Panc1 (cell line): Measurements from ENCODE around the gene AKAP6. TPM values are rescaled to one million over a fixed set of nuclear protein-coding genes. Genes with fewer than 3 reads are reported as not detected.

Source experiments
- ATAC-seq: fragments of 200-7000 bp; cut with Tn5 transposase; 2 replicates; pipeline ENCODE4 v1.9.1; 2020; ENCODE audit warnings: mild to moderate bottlenecking, moderate library complexity
- BruUV-seq: library from RNA; stranded (reverse); fragments of 400-500 nt; replicated peaks from 2 replicates; lab custom pipeline; 2021; lab: Mats Ljungman, UMichigan
- CTCF ChIA-PET: fragments of 300-600 bp; sonication (Branson Sonifier 250); formaldehyde crosslinking; loops from one replicate; lab custom pipeline; 2022; ENCODE audit warnings: antibody characterized with exemption; lab: Charles Lee
- POLR2A ChIA-PET: fragments of 300-600 bp; sonication (Branson Sonifier 250); formaldehyde crosslinking; loops from one replicate; lab custom pipeline; 2022; ENCODE audit warnings: antibody characterized with exemption; lab: Charles Lee
- DNase-seq: peaks from one replicate; pipeline ENCODE4 v3.0.0-alpha.2; 2010; ENCODE audit warnings: low read depth, low spot score
- H3K27ac ChIP-seq: 2 replicates; pipeline ENCODE4 v1.5.1; 2011; ENCODE audit warnings: mild to moderate bottlenecking, low read length, inconsistent platforms
- H3K27me3 ChIP-seq: fragments of 200-500 bp; sonication (Bioruptor generic); 2 replicates; pipeline ENCODE4 v1.6.0; 2014; ENCODE audit warnings: low read length, inconsistent platforms; ENCODE audit not compliant: control insufficient read depth, insufficient read depth
- H3K36me3 ChIP-seq: fragments of 200-500 bp; sonication (Bioruptor generic); 2 replicates; pipeline ENCODE4 v1.5.1; 2014; ENCODE audit warnings: inconsistent platforms, mild to moderate bottlenecking, low read length, moderate library complexity; ENCODE audit not compliant: control insufficient read depth, insufficient read depth
- H3K4me1 ChIP-seq: 2 replicates; pipeline ENCODE4 v1.5.1; 2011; ENCODE audit warnings: inconsistent platforms, mild to moderate bottlenecking, low read length, moderate library complexity; ENCODE audit not compliant: control insufficient read depth, insufficient read depth
- H3K4me3 ChIP-seq, 2 experiments: 2 replicates each; pipeline ENCODE4 v1.5.1; 2011 to 2012; ENCODE audit warnings: low read depth in 2 of 2, low read length in 2 of 2, mild to moderate bottlenecking in 2 of 2, inconsistent platforms in 1 of 2, moderate library complexity in 1 of 2
- H3K9me3 ChIP-seq: fragments of 200-500 bp; sonication (Bioruptor generic); 2 replicates; pipeline ENCODE4 v1.5.1; 2014; ENCODE audit warnings: low read depth, mild to moderate bottlenecking, inconsistent platforms, low read length, moderate library complexity; ENCODE audit not compliant: control insufficient read depth, insufficient read depth
- CTCF ChIP-seq: fragments of 450-650 bp; IDR thresholded peaks from 2 replicates; pipeline ENCODE4 v1.5.1; 2017; ENCODE audit warnings: mild to moderate bottlenecking
- POLR2AphosphoS5 ChIP-seq: IDR thresholded peaks from 2 replicates; pipeline ENCODE4 v1.6.1; 2012; ENCODE audit warnings: mild to moderate bottlenecking, low read depth, low read length, moderate library complexity
- REST ChIP-seq, 2 experiments: IDR thresholded peaks; 2 replicates each; pipeline ENCODE4 v1.6.1; 2011 to 2012; ENCODE audit warnings: low read depth in 2 of 2, control low read depth in 1 of 2, low read length in 1 of 2, mild to moderate bottlenecking in 1 of 2, moderate library complexity in 1 of 2; ENCODE audit not compliant: insufficient read depth in 1 of 2
- SIN3A ChIP-seq: IDR thresholded peaks from 2 replicates; pipeline ENCODE4 v1.6.1; 2012; ENCODE audit warnings: low read depth, mild to moderate bottlenecking, low read length, moderate library complexity, borderline replicate concordance; ENCODE audit not compliant: insufficient read depth
- TCF7L2 ChIP-seq: IDR thresholded peaks from 2 replicates; pipeline ENCODE4 v1.6.1; 2011; ENCODE audit warnings: mild to moderate bottlenecking, low read depth, low read length, inconsistent platforms
- in situ Hi-C: cut with HindIII; loops from 2 replicates; pipeline ENCODE4 v1.10.0; 2016; ENCODE audit warnings: low sequenced_read_pairs, low pct_unique_long_range_greater_than_20kb
- intact Hi-C: fragments of 100-400 bp; cut with micrococcal nuclease; formaldehyde crosslinking; loops from one replicate; pipeline ENCODE4 v1.10.0; 2022; ENCODE audit not compliant: unreplicated experiment
- total RNA-seq: library from RNA; stranded (reverse); gene quantifications from one replicate; pipeline ENCODE4 v1.2.1, GENCODE V29; 2021; ENCODE audit not compliant: unreplicated experiment

Gene AKAP6
- total RNA-seq, 1 experiment from 2014 or later, result 0.82 TPM

GRCh38 chr14:32397861-32398640 lies 69.0 kb downstream of the AKAP6 start:
- TF ChIP-seq SIN3A (no peak), TCF7L2 (no peak), REST (IDR thresholded peaks at IDR 0.05; ENCODE audit: insufficient read depth in 1 of 2, low read depth in 2 of 2, low read length in 1 of 2) (no peak), POLR2AphosphoS5 (no peak), CTCF (no peak)
- no peak overlapping the region for H3K27ac ChIP-seq
- no peaks in the 10 kb centered on the region for H3K4me1 ChIP-seq
- no peaks in the 10 kb centered on the region for H3K36me3 ChIP-seq
- H3K4me3 ChIP-seq, result no peak overlapping the region
- DNase-seq, result no peak
- BruUV-seq, result no TSS peak
- ChIA-PET CTCF (no interaction called here), POLR2A (no interaction called here)
- H3K9me3 ChIP-seq, result no peaks in the 10 kb centered on the region
- in situ Hi-C loops (no loop called here), intact Hi-C loops (no loop called here)
- ATAC-seq, result no peak
- no peaks in the 10 kb centered on the region for H3K27me3 ChIP-seq

DNA sequence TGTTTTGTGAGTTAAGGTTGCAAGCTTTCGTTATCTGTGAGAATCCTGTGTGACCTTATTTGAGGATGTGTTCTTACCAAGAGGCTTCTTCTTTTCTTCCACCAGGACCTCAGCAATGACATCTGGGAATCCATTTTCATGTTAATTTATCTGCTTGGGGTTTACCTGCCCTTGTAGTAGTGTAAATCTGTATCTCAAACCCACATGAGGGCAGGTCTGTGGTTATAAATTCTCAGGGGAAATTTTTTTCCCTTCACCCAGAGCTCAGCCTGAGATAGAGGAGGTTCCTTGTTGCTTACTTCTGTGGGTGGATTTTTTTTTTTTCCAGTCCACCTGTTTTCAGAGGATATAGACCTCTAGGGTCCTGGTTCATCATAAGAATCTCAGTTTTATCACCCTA lies 70.8 kb downstream of the AKAP6 start:
- no peaks in the 10 kb centered on the region for H3K27me3 ChIP-seq
- no peak for DNase-seq
- no peaks in the 10 kb centered on the region for H3K4me1 ChIP-seq
- intact Hi-C loops (no loop called here), in situ Hi-C loops (no loop called here)
- no TSS peak for BruUV-seq
- no peak overlapping the region for H3K27ac ChIP-seq
- H3K36me3 ChIP-seq, result no peaks in the 10 kb centered on the region
- ATAC-seq, result no peak
- TF ChIP-seq CTCF (no peak), REST (IDR thresholded peaks at IDR 0.05; ENCODE audit: insufficient read depth in 1 of 2, low read depth in 2 of 2, low read length in 1 of 2) (no peak), SIN3A (no peak), POLR2AphosphoS5 (no peak), TCF7L2 (no peak)
- ChIA-PET POLR2A (no interaction called here), CTCF (no interaction called here)
- no peaks in the 10 kb centered on the region for H3K9me3 ChIP-seq
- H3K4me3 ChIP-seq, result no peak overlapping the region
